ENCODE results near the gene CDH5. TPM values are rescaled to one million over a fixed set of nuclear protein-coding genes. Genes with fewer than 3 reads are reported as not detected.

CDH5 gene
- total and polyA plus RNA-seq, 2 of the 8 experiments (the other 6 are each of a cell fraction or from before 2014, with no cell fraction given) = 0.32 TPM

- Histone ChIP-seq H4K5ac (ENCODE audit: insufficient read length, low read depth, low read length) (no peak overlapping the region), H3K79me1 (ENCODE audit: low read depth, low read length) (no peaks in the 10 kb centered on the region), H2BK20ac (ENCODE audit: low read length) (0 out of 2 replicates have a peak overlapping the region, but pooled peaks have one; percentile 43), H3K36me3 (ENCODE audit: control insufficient read depth in 2 of 4, insufficient read depth in 4 of 4, low read length in 3 of 4) (no peaks in the 10 kb centered on the region), H2AK5ac (ENCODE audit: low read depth, low read length) (no peak overlapping the region), H3K27ac (ENCODE audit: low read depth, low read length) (no peak overlapping the region), H3K4ac (replicated peaks; ENCODE audit: insufficient read length, low read depth, low read length) (no peak overlapping the region), H4K20me1 (replicated peaks in 1 of 2; ENCODE audit: control insufficient read depth in 1 of 2, insufficient read depth in 2 of 2, low read length in 2 of 2) (peaks cover 0 to 3% of the 10 kb centered on the region in 2 experiments), H3K4me3 (ENCODE audit: extremely low read depth in 1 of 4, insufficient read depth in 2 of 4, low read depth in 3 of 4, low read length in 4 of 4) (no peak overlapping the region), H2BK120ac (replicated peaks; ENCODE audit: low read depth, low read length) (no peak overlapping the region), H4K8ac (ENCODE audit: extremely low read depth, insufficient read depth, low read length) (no peak overlapping the region), H2AFZ (ENCODE audit: low read length) (no peak overlapping the region), H2BK12ac (ENCODE audit: low read depth, low read length) (0 out of 2 replicates have a peak overlapping the region, but pooled peaks have one; percentile 50), H4K91ac (replicated peaks; ENCODE audit: insufficient read length, low read length) (no peak overlapping the region), H3K27me3 (replicated peaks in 1 of 4; ENCODE audit: control insufficient read depth in 3 of 4, extremely low read depth in 1 of 4, insufficient read depth in 3 of 4, low read length in 3 of 4) (no peaks in the 10 kb centered on the region), H3K4me2 (ENCODE audit: insufficient read depth in 1 of 2, low read depth in 2 of 2, low read length in 2 of 2) (no peak overlapping the region), H3K9me3 (ENCODE audit: insufficient read depth in 2 of 2, low read depth in 1 of 2, low read length in 1 of 2) (no peaks in the 10 kb centered on the region), H2BK15ac (ENCODE audit: low read length) (no peak overlapping the region), H3K79me2 (ENCODE audit: control insufficient read depth in 1 of 2, insufficient read depth in 2 of 2, low read length in 2 of 2) (no peaks in the 10 kb centered on the region), H3K23me2 (ENCODE audit: low read depth, low read length) (peaks cover 10% of the 10 kb centered on the region; the same call in 1 of the 2 replicates), H3K4me1 (replicated peaks in 1 of 4; ENCODE audit: control insufficient read depth in 3 of 4, insufficient read depth in 4 of 4, low read length in 3 of 4) (peaks cover 0 to 4% (median 3%) of the 10 kb centered on the region in 4 experiments; a peak in 3 of 7 replicates), H2BK5ac (ENCODE audit: low read depth, low read length) (no peak overlapping the region), H3K9ac (replicated peaks in 1 of 4; ENCODE audit: extremely low read depth in 1 of 4, low read depth in 3 of 4, low read length in 3 of 4) (no peak overlapping the region), H3K56ac (replicated peaks; ENCODE audit: insufficient read length, low read depth, low read length) (peak overlapping the region; percentile 43), H3K14ac (ENCODE audit: insufficient read length) (no peak overlapping the region), H3K23ac (ENCODE audit: insufficient read length) (no peak overlapping the region), H3K18ac (ENCODE audit: extremely low read depth, low read length) (no peak overlapping the region)
- POLR2A ChIA-PET (ENCODE audit: partially characterized antibody) = no interaction called here
- WGBS, 2 experiments (ENCODE audit: extremely low coverage in 1 of 2, insufficient coverage in 1 of 2, insufficient read length in 1 of 2, insufficient replicate concordance in 2 of 2, low coverage in 1 of 2, low lambda C conversion rate in 2 of 2, missing lambda C conversion rate in 1 of 2) = 85 to 100% methylated on average over 1 to 3 of the region's 3 CpGs
- TF ChIP-seq PHF8 (conservative IDR thresholded peaks at IDR 0.05; ENCODE audit: low read depth, low read length) (no peak), TCF12 (IDR thresholded peaks at IDR 0.05; ENCODE audit: low read depth, low read length) (no peak), HDAC6 (IDR thresholded peaks at IDR 0.05; ENCODE audit: low read depth, low read length) (no peak), GABPA (IDR thresholded peaks at IDR 0.05; ENCODE audit: borderline replicate concordance, insufficient read depth, low read length) (no peak), TBP (IDR thresholded peaks at IDR 0.05; ENCODE audit: low read depth, low read length) (no peak), TAF1 (IDR thresholded peaks at IDR 0.05; ENCODE audit: low read depth, low read length) (no peak), EGR1 (IDR thresholded peaks at IDR 0.05; ENCODE audit: borderline replicate concordance, low read depth, low read length) (no peak)
- DNase-seq (ENCODE audit: low read depth in 1 of 2, low spot score in 2 of 2) (no peak), FAIRE-seq (no peak)
- CTCF ChIA-PET (ENCODE audit: partially characterized antibody) = interaction anchor here (0.7 kb wide), 1 partner anchor 23 kb away, joined by 3 read pairs; no protein-coding TSS in a partner anchor
These were observed 13.9 kb downstream of the CDH5 start for GRCh38 chr16:66380421-66380820.
